Measurements from ENCODE around the gene CHRNA9. TPM values are rescaled to one million over a fixed set of nuclear protein-coding genes. Genes with fewer than 3 reads are reported as not detected.

CHRNA9 gene
- polyA plus RNA-seq, 1 donor (not counting 4 experiments of a cell fraction or from before 2014, with no cell fraction given): 0.03 TPM

- no peak for TF ChIP-seq EZH2 (IDR thresholded peaks at IDR 0.05; ENCODE audit: low read length)
- TF ChIP-seq CTCF (optimal IDR thresholded peaks at IDR 0.05 in 1 of 3, IDR thresholded peaks at IDR 0.05 in 1 of 3, conservative IDR thresholded peaks at IDR 0.05 in 1 of 3; ENCODE audit: extremely low read depth in 1 of 3, insufficient read depth in 2 of 3, low read length in 3 of 3): no peak
- dilution Hi-C loops (cut with MboI; ENCODE audit: extremely low pct_ligation_motif_present, low sequenced_read_pairs): no loop called here
- no peak overlapping the region for H3K4me3 ChIP-seq (ENCODE audit: control insufficient read depth in 2 of 3, extremely low read depth in 1 of 3, insufficient read depth in 2 of 3, low read depth in 1 of 3, low read length in 3 of 3)
- no peaks in the 10 kb centered on the region for H3K9me3 ChIP-seq (ENCODE audit: control insufficient read depth, low read depth, low read length)
- no peak overlapping the region for H2AFZ ChIP-seq (ENCODE audit: control insufficient read depth, low read length)
- no peaks in the 10 kb centered on the region for H3K79me2 ChIP-seq (ENCODE audit: control insufficient read depth, insufficient read depth, low read length)
- H4K20me1 ChIP-seq (ENCODE audit: control insufficient read depth, extremely low read depth, insufficient read depth, low read length): no peaks in the 10 kb centered on the region
- no peak overlapping the region for H3K4me2 ChIP-seq (ENCODE audit: control insufficient read depth, extremely low read depth, insufficient read depth, low read depth, low read length)
- FAIRE-seq (no peak), DNase-seq (ENCODE audit: low read depth, low spot score) (no peak)
- no peaks in the 10 kb centered on the region for H3K36me3 ChIP-seq (ENCODE audit: control insufficient read depth in 2 of 2, extremely low read depth in 1 of 2, insufficient read depth in 2 of 2, low read length in 2 of 2)
- H3K9ac ChIP-seq (ENCODE audit: control insufficient read depth, extremely low read depth, insufficient read depth, low read length): no peak overlapping the region
- peaks cover 12% of the 10 kb centered on the region for H3K4me1 ChIP-seq (ENCODE audit: control insufficient read depth, extremely low read depth, insufficient read depth, low read length)
- H3K9me1 ChIP-seq (ENCODE audit: control insufficient read depth, extremely low read depth, insufficient read depth, low read length): no peaks in the 10 kb centered on the region
- H3K27me3 ChIP-seq (ENCODE audit: control insufficient read depth, extremely low read depth, insufficient read depth, low read length): no peaks in the 10 kb centered on the region
- H3K27ac ChIP-seq (ENCODE audit: control insufficient read depth, insufficient read depth, low read length): no peak overlapping the region
These were observed 33.5 kb upstream of the CHRNA9 start for GRCh38 chr4:40301603-40302002.

- no peak overlapping the region for H2AFZ ChIP-seq (ENCODE audit: control insufficient read depth, low read length)
- H3K4me3 ChIP-seq (ENCODE audit: control insufficient read depth in 2 of 3, extremely low read depth in 1 of 3, insufficient read depth in 2 of 3, low read depth in 1 of 3, low read length in 3 of 3): no peak overlapping the region
- DNase-seq (ENCODE audit: low read depth, low spot score) (no peak), FAIRE-seq (no peak)
- no peaks in the 10 kb centered on the region for H3K9me3 ChIP-seq (ENCODE audit: control insufficient read depth, low read depth, low read length)
- no peak overlapping the region for H3K27ac ChIP-seq (ENCODE audit: control insufficient read depth, insufficient read depth, low read length)
- dilution Hi-C loops (cut with MboI; ENCODE audit: extremely low pct_ligation_motif_present, low sequenced_read_pairs): no loop called here
- no peaks in the 10 kb centered on the region for H3K36me3 ChIP-seq (ENCODE audit: control insufficient read depth in 2 of 2, extremely low read depth in 1 of 2, insufficient read depth in 2 of 2, low read length in 2 of 2)
- no peaks in the 10 kb centered on the region for H4K20me1 ChIP-seq (ENCODE audit: control insufficient read depth, extremely low read depth, insufficient read depth, low read length)
- no peak overlapping the region for H3K9ac ChIP-seq (ENCODE audit: control insufficient read depth, extremely low read depth, insufficient read depth, low read length)
- no peaks in the 10 kb centered on the region for H3K9me1 ChIP-seq (ENCODE audit: control insufficient read depth, extremely low read depth, insufficient read depth, low read length)
- TF ChIP-seq CTCF (optimal IDR thresholded peaks at IDR 0.05 in 1 of 3, IDR thresholded peaks at IDR 0.05 in 1 of 3, conservative IDR thresholded peaks at IDR 0.05 in 1 of 3; ENCODE audit: extremely low read depth in 1 of 3, insufficient read depth in 2 of 3, low read length in 3 of 3) (no peak), EZH2 (IDR thresholded peaks at IDR 0.05; ENCODE audit: low read length) (no peak)
- H3K79me2 ChIP-seq (ENCODE audit: control insufficient read depth, insufficient read depth, low read length): no peaks in the 10 kb centered on the region
- H3K4me1 ChIP-seq (ENCODE audit: control insufficient read depth, extremely low read depth, insufficient read depth, low read length): peaks cover 4% of the 10 kb centered on the region
- no peak overlapping the region for H3K4me2 ChIP-seq (ENCODE audit: control insufficient read depth, extremely low read depth, insufficient read depth, low read depth, low read length)
- no peaks in the 10 kb centered on the region for H3K27me3 ChIP-seq (ENCODE audit: control insufficient read depth, extremely low read depth, insufficient read depth, low read length)
These were observed 31.4 kb upstream of the CHRNA9 start for GRCh38 chr4:40303751-40304150.

Data from keratinocyte (primary cell).